GM19324 (cell line): ENCODE results near the gene EYA2.
"Not testable (repeated sequence)": the region's sequence is repeated elsewhere in the genome, so short reads cannot be mapped to it uniquely, and the experiment has no call there.

Experiments
- ATAC-seq: cut with Tn5 transposase; IDR thresholded peaks from one replicate; pipeline ENCODE4 v1.9.1; 2021; ENCODE audit warnings: mild to moderate bottlenecking, moderate library complexity; ENCODE audit not compliant: unreplicated experiment, low FRiP score

EYA2 gene

DNA sequence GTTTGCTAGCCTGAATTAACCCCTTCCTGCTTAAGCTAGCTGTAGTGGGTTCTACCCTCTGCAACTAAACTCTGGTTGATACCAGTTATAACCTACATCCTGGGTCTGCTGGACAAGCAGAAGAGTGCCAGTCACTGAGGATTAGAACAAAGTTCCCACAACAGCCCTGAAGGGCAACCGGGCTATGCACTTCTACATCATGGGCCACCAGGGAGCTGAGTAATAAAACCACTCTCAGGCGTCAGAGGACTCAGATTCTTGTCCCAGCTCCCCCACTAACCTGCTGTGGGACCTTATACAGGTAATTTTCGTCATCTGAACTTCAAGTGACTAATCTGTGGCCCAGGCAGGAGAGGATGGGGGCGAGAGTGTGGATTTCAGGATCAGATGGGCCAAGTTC lies 56.8 kb downstream of the EYA2 start:
- no peak for ATAC-seq

DNA sequence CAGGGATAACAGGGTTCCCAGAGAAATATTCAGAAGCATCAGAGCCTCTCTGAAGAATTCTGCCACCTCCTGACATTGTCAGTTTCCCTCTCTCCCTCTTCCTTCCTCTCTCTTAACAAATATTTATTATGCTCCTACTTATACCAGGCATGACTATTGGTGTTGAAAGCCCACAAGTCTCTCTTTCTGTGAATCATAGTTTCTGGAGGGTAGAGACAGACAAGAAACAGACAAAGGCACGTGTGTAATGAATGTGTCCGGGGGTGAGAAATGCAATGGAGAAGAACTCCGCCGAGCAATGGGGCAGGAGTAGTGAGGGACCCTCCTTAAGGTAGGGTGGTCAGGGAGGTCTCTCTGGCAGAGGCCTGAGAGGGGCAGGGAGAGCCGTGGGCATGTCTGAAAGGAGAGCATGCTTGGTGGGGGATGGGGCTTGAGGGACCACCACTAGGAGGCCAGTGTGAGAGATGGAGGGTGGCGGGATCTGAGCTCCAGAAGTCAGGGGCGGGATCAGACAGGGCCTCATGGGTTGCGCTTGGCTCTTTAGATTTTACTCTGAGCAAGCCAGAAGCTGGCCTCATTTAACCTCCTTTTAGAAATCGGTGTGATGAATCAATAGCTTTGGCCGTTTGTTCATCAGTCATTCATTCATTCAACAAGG lies 57.3 kb downstream of the EYA2 start:
- ATAC-seq, result no peak

DNA sequence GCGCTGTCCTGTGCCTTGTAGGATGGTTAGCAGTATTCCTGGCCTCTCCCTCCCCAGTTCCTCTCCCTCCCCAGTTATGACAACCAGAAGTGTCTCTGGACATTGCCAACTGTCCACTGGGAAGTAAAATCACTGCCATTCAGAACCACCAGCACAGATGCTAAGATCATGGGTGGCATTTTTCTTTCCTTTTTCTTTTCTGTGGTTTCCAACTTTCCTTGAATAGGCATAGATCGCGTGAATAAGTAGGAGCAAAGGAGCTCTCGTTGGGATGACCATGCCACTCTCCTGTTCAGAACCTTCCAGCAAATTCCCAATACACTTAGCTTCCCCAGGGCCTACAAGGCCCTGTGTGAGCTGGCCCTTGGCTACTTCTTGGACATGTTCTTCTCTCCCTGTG lies 59.0 kb downstream of the EYA2 start:
- no peak for ATAC-seq

DNA sequence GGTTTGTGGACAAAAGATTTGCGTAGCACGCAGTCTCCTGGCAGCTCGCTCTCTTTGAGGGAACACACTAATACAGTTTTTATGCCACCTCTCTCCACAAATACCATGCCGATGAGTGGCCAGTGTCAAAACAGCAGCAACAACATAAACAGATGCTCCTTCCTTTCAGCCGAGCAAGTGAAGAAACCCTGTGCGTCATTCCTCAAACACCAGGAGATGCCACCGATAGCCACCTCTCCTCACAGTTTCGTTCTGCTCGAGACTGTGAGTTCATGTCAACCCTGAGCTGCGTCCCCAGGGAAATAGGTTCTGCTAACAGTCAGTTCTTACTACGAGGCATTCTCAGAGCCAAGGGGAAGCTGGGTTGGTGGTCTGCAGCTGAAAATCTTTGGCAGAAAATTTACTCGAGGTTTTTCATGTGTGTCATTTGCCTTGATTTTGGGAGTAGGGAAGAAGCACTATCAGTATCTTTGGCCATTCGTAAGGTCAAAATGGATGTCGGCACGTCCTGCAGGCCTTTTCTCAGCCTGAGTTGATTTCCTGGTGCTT lies 59.9 kb downstream of the EYA2 start:
- no peak for ATAC-seq

DNA sequence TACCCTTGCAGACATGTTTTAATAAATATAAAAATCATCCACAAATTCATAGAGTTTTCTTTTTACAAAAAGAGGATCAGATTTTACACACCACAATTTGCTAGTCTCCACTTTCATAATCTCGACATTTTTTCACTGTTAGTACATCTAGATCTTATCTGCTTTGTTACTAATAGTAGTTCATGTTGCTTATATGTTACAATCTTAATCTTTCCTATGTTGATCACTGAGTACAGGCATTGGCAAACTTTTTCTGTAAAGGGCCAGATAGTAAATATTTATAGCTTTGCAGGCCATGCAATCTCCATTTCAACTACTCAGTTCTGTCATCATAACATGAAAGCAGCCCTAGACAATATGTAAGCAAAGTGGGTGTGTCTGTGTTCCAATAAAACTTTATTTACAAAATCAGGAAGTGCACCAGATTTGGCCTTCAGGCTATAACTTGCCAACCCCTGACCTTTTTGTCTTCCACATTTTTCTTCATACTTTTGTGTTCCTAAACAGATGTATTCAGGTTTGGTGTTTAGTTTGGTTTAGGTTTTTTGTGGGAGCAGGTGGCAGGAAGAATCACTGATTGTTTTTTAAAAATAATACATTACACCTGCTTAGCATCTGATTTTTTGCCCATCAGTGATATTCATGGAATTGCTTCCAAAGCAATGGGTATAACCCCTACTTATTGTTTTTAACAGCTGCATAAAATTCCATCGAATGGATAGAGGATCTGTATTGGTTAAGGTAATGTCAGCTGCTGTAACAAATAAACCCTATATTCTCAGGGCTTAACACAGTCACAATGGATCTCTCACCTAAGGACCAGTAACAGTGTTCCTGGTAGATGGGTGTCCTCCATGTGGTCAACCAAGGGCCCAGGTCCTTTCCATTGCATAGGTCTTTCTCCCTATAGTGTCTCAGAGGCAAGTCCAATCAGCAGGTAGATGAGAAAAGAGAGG lies 61.2 kb downstream of the EYA2 start:
- ATAC-seq, result no peak

DNA sequence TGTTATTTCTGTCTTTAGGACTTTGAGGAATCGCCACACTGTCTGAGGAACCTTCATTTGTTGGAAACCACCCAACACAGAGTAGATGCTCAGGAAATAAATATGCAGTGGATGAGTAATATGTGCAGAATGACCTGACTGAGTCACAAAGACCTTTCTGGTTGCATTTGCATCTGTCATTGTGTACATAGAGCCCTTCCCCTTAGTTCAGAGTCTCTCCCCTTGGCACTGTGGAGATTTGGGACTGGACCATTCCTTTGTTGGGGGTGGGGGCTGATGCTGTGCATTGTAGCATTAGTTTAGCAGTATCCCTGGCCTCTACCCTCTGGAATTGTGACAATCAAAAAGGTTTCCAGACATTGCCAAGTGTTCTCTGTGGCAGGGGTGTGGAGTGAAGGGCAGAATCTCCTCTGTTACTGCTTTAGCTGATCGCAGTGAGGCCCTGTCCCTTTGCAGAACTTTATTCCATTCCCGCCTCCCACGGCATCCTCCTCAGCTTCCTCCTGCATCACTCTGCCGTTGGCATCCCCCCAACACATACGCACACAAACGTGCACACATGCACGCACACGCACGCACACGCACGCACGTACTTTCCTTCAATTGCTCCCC lies 64.5 kb downstream of the EYA2 start:
- no peak for ATAC-seq

DNA sequence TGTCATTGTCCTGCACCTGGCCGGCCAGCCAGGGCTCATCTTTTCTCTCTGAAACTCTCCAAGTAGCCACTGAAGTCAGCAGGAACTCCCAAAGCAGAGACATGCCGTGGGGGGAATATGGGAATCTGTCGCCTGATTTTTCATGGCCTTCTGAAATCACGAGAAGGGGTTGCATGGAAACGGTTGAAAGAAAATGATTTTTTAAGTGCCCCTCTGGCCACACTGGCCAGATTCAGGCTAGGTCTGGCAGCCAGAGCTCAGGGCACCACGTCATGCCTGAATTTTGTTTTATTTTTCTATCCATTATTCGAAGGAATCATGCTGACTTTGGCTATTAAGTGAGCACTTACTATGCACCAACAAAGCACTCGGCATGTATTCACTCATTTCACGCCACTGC lies 65.2 kb downstream of the EYA2 start:
- no peak for ATAC-seq

DNA sequence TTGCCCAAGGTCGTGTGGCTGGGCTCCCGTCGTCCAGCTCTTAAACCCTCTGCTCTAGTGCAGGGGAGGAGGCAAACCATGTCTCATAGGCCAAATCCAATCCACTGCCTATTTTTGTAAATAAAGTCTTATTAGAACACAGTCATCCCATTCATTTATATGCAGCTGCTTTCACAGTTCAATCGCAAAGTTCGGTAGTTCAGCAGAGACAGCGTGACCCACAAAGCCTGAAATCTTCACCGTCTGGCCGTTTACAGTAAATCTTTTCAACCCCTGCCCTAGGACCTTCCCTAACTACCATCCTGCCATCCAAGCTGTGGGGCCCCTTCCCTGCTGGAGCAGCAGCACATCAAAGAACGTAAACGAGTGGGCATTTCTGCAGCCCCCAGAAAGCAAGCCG lies 65.9 kb downstream of the EYA2 start:
- ATAC-seq, result no peak

DNA sequence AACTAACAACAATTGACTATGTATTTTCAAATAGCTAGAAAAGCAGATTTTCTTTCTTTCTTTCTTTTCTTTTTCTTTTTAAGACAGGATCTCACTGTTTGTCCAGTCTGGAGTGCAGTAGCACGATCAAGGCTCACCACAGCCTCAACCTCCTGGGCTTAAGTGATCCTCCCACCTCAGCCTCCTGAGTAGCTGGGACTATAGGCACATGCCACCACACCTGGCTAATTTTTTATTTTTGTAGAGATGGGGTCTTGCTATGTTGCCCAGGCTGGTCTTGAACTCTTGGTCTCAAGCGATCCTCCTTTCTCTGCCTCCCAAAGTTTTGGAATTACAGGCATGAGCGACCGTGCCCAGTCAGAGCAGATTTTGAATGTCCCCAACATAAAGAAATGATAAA lies 67.3 kb downstream of the EYA2 start:
- not testable (repeated sequence) for ATAC-seq

DNA sequence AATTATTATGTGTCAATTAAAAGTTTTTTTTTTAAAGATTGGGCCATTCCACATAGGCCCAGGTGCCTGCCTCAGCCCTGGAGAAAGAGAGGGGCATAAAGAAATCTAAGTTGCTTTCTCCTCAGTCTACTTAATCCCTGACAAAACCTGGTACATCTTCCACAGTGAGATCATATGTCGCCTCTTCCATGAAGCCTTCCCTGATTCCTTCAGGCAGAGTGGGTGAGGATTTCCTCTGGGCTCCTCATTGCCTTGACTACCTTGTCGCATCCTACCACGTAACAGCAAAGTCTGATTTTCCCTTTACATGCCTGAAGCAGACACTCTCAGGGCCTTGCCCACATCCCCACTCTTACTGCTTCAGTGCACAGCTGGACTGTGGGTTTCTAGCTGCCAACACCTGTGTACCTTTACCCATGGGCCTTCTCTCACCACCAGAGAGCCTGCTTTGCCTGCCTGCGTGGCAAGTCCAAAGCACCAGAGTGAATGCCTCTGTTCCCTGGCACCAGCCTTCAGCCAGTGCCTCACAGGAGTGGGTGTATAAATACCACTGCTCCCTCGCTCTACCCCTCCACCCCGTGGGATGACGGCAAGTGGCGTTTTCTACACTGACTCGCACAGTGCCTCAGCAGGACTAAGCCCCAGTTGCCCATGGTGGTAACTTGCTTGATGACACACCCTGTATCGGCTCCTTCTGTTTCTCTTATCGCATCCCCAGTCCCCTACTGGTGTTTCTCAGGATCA lies 68.0 kb downstream of the EYA2 start:
- ATAC-seq, result no peak

DNA sequence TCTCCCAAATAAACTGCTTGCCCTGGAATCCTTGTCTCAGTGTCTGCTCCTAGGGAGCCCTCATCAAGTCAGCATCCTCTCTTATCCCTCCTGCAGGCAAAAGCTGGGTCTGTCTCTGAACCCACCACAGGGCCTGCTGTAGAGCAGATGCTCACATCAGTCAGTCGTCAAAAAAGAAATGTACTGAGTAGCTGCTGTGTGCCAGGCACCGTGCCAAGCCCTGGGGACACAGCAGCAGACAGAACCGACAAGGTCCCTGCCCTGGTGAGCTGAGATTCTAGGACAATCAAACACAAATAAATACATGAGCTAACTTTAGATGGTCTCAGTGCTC lies 68.5 kb downstream of the EYA2 start:
- ATAC-seq, result no peak

DNA sequence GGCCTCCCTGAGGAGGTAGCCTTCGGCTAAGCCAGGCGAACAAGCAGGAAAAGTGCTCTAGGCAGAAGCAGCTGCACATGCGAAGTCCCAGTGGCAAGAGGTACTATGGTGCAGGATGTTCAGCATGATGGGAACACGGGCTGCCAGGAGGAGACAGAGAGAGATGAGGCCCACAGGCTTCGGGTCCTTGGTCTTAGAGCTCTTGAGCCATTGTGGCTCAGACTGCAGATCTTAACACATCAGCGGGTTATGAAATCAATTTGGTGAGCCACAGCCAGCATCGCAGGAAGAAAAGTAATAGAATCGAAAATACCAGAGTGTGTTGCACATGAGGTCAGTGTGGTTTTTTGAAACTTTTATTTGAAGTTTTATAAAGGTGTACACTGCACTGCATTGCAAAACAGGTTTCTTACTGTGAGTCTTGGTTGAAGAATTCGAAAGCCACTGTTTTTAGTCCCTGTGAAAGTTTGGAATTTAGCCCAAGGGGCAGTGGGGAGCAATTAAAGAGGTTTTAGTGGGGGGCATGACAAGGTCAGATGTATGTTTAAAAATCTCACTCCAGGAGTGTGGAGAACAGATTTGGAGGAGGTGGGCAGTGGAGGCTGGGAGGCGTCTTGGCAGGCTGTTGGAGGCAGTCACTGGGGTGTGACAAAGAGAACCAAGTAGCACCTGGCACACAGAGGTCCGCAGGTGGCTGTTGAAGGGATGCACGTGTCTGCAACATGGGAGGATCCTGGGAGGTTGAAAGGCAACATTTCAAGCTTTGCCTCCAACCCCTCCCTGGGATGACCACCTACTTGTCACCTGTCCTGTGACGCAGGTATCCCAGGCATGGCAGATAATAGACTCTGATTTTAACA lies 69.3 kb downstream of the EYA2 start:
- no peak for ATAC-seq

DNA sequence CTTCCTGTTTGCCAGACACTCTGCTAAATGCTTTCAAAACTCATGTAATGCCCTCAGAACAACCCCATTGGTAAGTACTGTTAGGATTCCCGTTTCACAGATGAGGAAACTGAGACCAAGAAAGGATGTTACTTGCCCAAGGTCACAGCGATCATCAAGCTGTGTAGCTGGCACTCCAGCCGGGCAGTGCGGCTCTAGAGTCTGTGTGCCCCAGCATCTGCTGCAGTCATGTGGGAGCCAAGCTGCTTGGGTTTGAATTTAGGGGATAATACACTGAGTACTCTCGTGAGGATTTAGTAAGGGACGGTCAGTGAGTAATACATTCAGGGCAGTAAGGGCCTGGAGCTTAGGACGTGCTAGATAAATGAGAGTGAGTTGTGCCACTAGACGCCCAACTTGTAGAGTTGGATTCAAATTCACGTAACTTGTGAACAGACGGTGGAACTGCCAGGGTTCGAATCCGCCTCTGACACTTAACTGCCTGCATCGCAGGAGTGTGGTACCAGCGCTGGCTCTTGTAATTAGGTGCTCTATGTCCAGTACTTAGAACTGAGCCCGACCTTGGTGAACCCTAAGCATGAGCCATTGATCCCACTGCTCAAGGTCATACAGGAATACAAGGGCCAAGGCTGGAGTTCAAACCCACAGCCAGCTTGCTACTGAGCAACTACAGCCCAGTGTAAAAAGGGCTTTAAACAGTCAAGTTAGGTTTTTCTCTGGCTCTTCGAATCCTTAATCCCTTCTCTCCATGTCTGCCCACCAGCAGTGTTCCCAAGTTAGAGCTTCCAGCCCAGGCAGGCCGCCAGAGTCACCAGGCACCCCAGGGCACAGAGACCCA lies 70.2 kb downstream of the EYA2 start:
- ATAC-seq, result no peak

DNA sequence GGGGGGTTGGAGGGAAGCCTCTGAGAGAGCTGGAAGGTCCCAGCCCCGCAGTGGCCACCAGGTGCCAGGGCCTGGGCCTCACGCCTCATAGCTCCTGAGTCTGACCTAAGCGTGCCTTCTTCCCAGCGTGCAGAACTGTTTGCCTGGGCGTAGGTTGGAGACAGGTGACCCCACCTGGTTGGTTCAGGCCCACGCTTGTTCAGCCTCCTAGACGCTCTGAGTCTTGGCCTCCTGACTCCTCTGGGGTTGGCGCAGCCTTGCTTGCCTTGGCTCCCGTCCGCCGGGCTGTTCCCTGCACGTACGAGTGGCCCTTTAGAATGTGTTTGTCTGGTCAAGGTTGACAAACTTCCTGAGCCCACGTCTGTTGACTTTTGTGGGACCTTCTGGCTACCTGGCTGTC lies 70.8 kb downstream of the EYA2 start:
- ATAC-seq, result no peak

DNA sequence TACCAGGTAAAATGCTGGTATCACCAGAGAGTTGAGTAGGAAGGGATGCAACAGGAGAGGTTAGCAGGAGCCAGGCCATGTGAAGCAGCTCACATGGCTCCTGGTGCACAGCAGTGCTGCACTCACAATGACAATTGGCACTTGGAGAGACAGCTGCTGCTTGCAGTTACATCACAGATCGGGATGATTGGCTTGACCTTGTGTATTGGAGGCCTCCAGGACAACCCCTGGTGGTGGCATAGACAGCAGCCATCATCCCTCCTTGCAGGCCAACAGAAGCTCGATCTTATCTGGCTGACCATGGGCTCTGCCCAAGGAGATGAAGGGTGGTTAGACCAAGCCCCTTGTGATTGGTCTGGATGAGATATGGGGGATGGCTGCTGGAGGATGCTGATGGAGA lies 73.0 kb downstream of the EYA2 start:
- ATAC-seq, result no peak

DNA sequence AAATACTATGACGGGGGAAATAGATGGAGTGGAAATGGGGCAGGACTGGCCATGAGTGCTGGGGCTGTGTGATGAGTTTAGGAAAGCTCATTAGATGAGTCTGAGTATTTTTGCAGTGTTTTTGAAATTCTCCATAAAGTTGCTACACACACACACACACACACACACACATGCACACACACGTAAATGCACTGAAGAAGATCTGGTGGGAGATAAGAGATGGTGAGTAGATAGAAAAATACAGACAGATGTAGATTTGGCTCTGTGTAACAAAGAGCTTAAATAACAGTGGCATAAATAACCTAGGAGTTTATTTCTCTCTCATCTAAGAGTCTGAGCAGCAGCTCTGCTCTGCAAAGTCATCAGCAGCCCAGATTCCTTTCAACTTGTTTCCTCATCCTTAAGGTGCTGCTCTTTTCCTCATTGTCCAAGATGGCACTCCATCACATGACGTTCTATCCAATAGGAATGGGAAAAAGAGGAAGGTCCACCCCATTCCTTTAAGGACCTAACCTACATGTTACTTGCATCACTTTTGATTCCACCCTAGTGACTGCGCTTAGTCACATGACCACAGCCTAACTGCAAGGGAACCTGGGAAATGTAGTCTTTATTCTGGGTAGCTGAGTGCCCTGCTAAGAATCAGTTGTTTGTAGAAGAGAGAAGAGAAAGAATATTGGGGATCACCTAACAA lies 76.4 kb downstream of the EYA2 start:
- no peak for ATAC-seq

DNA sequence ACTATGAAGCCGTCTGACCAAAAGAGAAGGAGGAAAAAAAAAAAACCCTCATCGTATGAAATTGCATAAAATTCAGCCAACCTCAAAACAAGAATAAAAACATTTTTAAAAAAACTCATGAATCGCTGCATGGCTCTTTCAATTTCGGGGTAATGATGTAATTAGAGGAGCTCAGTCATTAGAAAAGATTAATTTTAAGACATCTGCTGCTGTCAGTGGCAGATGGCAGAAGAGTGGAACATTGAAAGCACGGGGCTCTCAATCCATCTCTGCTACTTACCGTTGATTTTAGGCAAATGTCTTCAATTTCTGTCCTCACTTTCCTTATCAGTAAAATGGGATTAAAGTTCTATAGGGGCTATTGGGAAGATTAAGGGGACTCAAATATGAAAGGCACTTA lies 79.1 kb downstream of the EYA2 start:
- no peak for ATAC-seq

DNA sequence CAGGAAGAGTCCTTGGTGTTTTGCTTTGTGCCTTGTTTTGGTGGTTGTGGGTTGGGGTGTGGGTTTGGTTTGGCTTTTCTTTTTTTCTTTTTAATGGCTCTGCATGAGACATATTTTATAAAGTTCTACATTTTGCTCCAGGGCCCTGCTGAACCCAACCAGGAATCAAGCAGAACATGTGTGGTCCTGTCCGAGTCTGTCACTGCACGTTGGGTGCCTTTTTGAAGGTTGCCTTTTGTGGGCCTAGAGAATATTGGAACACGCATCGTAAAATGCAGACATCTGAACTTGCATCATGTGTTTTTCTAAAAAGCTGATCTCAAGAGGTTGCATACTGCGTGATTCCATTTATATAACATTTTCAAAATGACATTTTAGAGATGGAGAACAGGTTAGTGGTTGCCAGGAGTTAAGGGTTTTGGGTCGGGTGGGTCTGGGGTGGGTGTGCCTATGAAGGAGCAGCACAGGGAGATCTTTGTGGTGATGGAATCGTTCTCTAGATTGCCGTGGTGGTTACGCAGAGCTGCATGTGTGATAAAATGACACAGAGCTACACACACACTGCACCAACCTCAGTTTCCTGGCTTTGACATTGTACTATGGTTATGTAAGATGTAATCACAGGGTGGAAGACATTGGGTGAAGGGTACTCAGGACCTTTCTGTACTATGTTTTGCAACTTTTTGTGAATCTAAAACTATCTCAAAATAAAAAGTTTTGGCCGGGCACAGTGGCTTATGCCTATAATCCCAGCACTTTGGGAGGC lies 80.2 kb downstream of the EYA2 start:
- no peak for ATAC-seq
